ENCODE results near the gene PRLR. TPM values are rescaled to one million over a fixed set of nuclear protein-coding genes. Genes with fewer than 3 reads are reported as not detected.

Gene PRLR
- total and polyA plus RNA-seq, 2 experiments from 2014 or later: 0.31 to 2.2 TPM

DNA sequence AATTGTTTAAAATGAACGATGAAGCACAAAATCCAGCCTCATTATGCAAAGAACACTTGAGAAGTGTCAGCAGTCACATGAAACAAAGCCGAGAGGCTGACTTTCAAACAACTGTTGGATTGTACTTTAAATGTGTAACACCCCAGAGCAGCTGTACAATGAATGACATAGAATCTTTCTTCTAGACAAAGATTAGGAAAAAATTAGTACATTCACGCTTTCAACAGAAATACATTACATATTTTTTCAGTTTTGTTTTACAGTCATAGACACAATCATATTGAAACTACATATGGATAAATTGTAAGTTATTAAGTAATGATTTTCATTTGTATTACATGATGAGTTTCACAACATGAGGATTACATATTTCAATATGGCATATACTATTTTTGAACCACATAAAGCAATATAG lies 171.9 kb downstream of the PRLR start:
- Histone ChIP-seq H3K27ac (ENCODE audit: low read depth) (no peak overlapping the region), H3K9me2 (ENCODE audit: insufficient read depth) (no peaks in the 10 kb centered on the region), H3K4me3 (no peak overlapping the region), H3K27me3 (ENCODE audit: insufficient read depth) (no peaks in the 10 kb centered on the region), H3K4me2 (no peak overlapping the region), H3F3A (replicated peaks; ENCODE audit: low read depth) (no peaks in the 10 kb centered on the region), H4K20me1 (replicated peaks; ENCODE audit: insufficient read depth) (no peaks in the 10 kb centered on the region), H3K4me1 (ENCODE audit: insufficient read depth) (peaks cover 12% of the 10 kb centered on the region), H3K79me2 (replicated peaks; ENCODE audit: insufficient read depth) (no peaks in the 10 kb centered on the region), H3K36me3 (ENCODE audit: insufficient read depth) (no peaks in the 10 kb centered on the region), H2AFZ (no peak overlapping the region)
- TF ChIP-seq, protein P1, sequence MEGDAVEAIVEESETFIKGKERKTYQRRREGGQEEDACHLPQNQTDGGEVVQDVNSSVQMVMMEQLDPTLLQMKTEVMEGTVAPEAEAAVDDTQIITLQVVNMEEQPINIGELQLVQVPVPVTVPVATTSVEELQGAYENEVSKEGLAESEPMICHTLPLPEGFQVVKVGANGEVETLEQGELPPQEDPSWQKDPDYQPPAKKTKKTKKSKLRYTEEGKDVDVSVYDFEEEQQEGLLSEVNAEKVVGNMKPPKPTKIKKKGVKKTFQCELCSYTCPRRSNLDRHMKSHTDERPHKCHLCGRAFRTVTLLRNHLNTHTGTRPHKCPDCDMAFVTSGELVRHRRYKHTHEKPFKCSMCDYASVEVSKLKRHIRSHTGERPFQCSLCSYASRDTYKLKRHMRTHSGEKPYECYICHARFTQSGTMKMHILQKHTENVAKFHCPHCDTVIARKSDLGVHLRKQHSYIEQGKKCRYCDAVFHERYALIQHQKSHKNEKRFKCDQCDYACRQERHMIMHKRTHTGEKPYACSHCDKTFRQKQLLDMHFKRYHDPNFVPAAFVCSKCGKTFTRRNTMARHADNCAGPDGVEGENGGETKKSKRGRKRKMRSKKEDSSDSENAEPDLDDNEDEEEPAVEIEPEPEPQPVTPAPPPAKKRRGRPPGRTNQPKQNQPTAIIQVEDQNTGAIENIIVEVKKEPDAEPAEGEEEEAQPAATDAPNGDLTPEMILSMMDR (conservative IDR thresholded peaks at IDR 0.05; ENCODE audit: low read depth in 2 of 2): no peak
- TF ChIP-seq NANOG (IDR thresholded peaks at IDR 0.05; ENCODE audit: borderline replicate concordance): no peak
- TF ChIP-seq CREB1 (CRISPR knock-in tag; IDR thresholded peaks at IDR 0.05; ENCODE audit: low read depth): no peak
- TF ChIP-seq EZH2 (IDR thresholded peaks at IDR 0.05; ENCODE audit: low read depth, unreplicated experiment): no peak
- TF ChIP-seq, protein P2, sequence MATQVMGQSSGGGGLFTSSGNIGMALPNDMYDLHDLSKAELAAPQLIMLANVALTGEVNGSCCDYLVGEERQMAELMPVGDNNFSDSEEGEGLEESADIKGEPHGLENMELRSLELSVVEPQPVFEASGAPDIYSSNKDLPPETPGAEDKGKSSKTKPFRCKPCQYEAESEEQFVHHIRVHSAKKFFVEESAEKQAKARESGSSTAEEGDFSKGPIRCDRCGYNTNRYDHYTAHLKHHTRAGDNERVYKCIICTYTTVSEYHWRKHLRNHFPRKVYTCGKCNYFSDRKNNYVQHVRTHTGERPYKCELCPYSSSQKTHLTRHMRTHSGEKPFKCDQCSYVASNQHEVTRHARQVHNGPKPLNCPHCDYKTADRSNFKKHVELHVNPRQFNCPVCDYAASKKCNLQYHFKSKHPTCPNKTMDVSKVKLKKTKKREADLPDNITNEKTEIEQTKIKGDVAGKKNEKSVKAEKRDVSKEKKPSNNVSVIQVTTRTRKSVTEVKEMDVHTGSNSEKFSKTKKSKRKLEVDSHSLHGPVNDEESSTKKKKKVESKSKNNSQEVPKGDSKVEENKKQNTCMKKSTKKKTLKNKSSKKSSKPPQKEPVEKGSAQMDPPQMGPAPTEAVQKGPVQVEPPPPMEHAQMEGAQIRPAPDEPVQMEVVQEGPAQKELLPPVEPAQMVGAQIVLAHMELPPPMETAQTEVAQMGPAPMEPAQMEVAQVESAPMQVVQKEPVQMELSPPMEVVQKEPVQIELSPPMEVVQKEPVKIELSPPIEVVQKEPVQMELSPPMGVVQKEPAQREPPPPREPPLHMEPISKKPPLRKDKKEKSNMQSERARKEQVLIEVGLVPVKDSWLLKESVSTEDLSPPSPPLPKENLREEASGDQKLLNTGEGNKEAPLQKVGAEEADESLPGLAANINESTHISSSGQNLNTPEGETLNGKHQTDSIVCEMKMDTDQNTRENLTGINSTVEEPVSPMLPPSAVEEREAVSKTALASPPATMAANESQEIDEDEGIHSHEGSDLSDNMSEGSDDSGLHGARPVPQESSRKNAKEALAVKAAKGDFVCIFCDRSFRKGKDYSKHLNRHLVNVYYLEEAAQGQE (IDR thresholded peaks at IDR 0.05; ENCODE audit: unreplicated experiment): no peak
- no peaks in the 10 kb centered on the region for H3K36me3 Mint-ChIP-seq (ENCODE audit: low read depth)
- no peak overlapping the region for H3K4me3 Mint-ChIP-seq
- ATAC-seq: no peak
- H3K9me3 Mint-ChIP-seq: no peaks in the 10 kb centered on the region
- peaks cover 22% of the 10 kb centered on the region for H3K4me1 Mint-ChIP-seq
- H3K27me3 Mint-ChIP-seq (ENCODE audit: insufficient read depth, low read depth, poor library complexity): no peaks in the 10 kb centered on the region
- DNase-seq (ENCODE audit: low spot score): no peak
- no peak overlapping the region for H3K27ac Mint-ChIP-seq

DNA sequence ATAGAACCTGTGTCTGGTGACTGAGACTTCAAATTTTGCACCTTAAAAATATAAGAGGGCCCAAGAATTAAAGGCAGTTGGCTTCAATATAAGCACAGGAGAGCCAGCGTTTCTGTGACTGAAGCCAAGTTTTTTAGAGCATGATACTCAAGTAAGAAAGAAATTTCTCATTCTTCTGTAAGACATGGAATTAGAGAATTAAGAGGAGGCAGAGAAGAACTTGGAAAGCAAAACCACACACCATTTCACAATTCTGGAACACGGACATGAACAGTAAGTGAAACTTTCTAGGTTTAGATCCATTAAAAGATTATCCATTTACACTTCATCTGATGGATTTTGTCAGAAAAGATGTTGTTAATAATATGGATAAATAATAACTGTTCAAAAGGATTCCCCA lies 173.6 kb downstream of the PRLR start:
- H3K27ac ChIP-seq (ENCODE audit: low read depth): no peak overlapping the region
- H3K79me2 ChIP-seq (replicated peaks; ENCODE audit: insufficient read depth): no peaks in the 10 kb centered on the region
- H3K4me2 ChIP-seq: no peak overlapping the region
- no peaks in the 10 kb centered on the region for H3K27me3 ChIP-seq (ENCODE audit: insufficient read depth)
- H2AFZ ChIP-seq: no peak overlapping the region; the same call in 1 of the 2 replicates
- Mint-ChIP-seq H3K4me1 (peaks cover 22% of the 10 kb centered on the region), H3K36me3 (ENCODE audit: low read depth) (no peaks in the 10 kb centered on the region), H3K9me3 (no peaks in the 10 kb centered on the region), H3K27ac (0 out of 2 replicates have a peak overlapping the region, but pooled peaks have one; percentile 86), H3K27me3 (ENCODE audit: insufficient read depth, low read depth, poor library complexity) (peaks cover 3% of the 10 kb centered on the region), H3K4me3 (0 out of 3 replicates have a peak overlapping the region, but pooled peaks have one; percentile 22)
- H3K9me2 ChIP-seq (ENCODE audit: insufficient read depth): no peaks in the 10 kb centered on the region
- DNase-seq (ENCODE audit: low spot score) (no peak), ATAC-seq (no peak)
- H4K20me1 ChIP-seq (replicated peaks; ENCODE audit: insufficient read depth): no peaks in the 10 kb centered on the region
- no peak overlapping the region for H3K4me3 ChIP-seq
- H3F3A ChIP-seq (replicated peaks; ENCODE audit: low read depth): no peaks in the 10 kb centered on the region
- H3K4me1 ChIP-seq (ENCODE audit: insufficient read depth): peaks cover 12% of the 10 kb centered on the region
- no peaks in the 10 kb centered on the region for H3K36me3 ChIP-seq (ENCODE audit: insufficient read depth)
- TF ChIP-seq, protein P1 (conservative IDR thresholded peaks at IDR 0.05; ENCODE audit: low read depth in 2 of 2): no peak
- TF ChIP-seq, protein P3, sequence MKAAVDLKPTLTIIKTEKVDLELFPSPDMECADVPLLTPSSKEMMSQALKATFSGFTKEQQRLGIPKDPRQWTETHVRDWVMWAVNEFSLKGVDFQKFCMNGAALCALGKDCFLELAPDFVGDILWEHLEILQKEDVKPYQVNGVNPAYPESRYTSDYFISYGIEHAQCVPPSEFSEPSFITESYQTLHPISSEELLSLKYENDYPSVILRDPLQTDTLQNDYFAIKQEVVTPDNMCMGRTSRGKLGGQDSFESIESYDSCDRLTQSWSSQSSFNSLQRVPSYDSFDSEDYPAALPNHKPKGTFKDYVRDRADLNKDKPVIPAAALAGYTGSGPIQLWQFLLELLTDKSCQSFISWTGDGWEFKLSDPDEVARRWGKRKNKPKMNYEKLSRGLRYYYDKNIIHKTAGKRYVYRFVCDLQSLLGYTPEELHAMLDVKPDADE (IDR thresholded peaks at IDR 0.05): no peak
- TF ChIP-seq JUNB (IDR thresholded peaks at IDR 0.05; ENCODE audit: unreplicated experiment) (no peak), POLR2AphosphoS5 (IDR thresholded peaks at IDR 0.05; ENCODE audit: low read depth) (no peak)
